ENCODE data around the gene RAB11A.
A peak's percentile ranks its signal among the peaks of the same experiment; 100 is the strongest.

RAB11A gene

DNA sequence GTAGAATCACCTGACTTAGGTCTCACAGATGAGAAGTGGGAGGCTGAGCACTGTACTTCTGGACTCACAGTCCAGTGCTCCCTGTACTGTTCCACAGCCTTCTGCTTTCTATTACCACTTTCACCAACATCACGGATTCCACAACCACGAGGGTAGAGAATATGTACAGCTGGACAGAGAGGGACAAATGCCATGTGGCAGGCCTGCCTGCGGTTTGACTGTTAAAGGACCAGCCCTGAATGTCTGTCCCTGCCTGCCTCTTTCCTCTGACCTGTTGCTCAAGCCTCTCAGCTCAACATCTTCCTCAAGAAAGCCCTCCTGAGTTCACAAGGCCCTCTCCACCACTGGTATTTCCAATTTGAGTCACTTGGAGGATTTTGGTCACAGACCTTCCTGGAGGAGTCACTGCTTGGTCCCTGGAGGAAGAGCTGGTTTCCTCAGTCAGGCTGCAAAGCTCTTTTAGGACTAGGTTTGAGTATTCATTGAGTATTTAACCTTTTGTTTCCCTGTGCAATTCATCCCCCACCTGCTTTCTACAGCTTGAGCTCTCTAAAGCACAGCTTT, 49.1 kb downstream of the RAB11A start:
- DNase-seq, result no peak

DNA sequence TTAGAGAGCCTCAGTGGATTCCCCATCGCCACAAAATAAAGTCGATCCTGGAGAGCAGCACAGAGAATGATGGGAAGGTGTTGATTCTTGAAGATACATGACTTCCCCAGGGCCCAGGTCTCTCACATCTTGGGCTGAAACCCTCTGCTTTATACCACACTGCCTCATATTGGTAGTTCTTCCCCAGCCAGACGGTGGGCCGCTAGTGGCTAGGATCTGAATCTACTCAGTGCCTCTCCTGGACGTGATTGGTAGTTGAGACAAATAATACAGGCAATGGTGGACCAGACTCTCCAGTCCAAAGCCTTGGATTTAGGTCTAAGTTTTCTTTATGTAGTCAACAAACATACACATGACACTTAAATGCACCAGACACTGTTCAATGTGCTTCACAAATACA, 49.7 kb downstream of the RAB11A start:
- DNase-seq, result no peak

DNA sequence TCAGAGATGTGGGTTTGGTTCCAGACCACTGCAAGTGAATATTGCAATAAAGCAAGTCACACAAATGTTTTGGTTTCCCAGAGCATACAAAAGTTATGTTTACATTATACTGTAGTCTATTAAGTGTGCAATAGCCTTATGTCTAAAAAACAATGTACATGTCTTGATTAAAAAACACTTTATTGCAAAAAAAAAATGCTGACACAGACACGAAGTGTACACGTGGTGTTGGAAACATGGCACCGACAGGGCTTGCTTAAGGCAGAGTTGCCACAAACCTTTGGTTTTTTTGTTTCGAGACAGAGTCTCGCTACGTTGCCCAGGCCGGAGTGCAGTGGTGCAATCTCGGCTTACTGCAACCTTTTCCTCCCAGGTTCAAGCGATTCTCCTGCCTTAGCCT, 50.1 kb downstream of the RAB11A start:
- no peak for DNase-seq

DNA sequence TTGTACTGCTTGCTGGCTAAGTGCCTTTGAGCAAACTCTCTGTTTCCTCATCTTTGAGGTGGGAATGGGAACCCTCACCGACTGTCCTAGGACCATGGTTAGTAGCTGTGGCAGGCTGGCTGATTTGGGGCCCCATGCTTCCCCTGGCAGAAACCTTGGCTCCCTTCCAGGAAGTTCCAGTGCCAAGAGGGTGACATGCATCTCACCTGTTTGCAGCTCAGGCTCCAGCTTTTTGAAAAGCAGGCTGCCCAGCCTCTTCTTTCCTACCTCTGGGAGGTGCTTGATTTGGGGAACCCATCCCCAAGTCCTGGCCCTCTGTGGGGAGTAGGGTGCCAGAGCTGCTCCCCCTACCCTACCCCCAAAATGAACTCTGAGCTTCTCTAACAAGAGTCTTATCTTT, 50.8 kb downstream of the RAB11A start:
- DNase-seq, result no peak

DNA sequence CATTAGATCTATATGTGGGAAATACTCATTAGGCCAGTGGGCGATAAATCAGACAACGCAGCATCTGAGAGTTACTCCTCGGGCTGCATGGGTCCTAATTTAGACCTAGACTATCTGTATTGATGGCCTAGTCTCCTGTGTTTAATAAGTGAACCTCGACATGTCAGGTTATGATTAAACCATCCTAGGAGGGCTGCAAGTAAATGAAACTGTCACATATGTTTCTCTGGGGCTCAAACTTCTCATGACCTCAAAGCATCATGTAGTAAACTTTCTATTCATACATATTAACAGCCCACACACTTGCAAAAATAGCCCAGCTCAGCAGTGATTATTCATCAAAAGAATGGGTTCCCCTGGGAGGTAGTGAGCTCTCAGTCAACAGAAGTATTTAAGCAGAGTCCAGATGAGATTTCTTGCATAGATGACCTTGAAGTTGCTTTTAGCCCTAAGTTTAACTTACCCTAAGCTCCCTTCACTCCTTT, 51.6 kb downstream of the RAB11A start:
- no peak for DNase-seq

DNA sequence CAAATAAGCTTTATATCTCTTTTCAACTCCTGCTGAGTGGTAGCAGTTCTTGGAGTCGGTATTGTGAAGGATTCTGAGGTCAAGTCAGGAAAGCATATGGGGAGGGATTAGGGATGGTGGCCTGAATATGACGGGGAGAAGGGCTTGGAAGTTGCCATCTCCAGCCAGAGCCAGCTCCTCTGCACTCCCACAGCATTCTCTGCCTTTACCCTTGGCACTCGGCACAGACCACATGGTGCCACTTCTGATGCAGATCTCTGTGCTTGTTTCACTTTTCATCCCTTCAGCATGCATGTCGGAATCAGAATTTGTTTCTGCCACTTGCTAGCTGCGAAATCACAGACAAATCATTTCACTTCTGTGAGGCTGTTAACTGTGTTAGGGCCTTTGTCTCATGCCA, 52.5 kb downstream of the RAB11A start:
- no peak for DNase-seq

DNA sequence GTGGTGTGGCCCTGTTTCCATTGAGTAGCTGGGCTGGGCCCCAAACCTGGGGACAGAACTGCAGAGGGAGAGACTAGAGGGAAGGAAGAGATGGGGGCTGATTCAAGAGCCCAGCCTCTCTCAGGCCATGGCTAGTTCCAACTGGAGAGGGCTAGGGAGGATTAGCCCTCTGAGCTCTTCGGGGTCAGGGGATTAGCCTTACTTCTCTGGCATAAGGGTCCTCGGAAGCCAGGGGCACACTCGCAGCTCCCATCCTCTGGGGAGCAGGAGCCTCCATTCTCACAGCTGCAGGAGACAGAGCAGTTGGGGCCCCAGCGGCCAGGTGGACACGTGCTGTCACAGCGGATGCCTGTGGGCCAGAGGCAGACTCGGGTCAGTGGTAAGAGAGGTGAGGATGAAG, 53.3 kb downstream of the RAB11A start:
- DNase-seq, result no peak

DNA sequence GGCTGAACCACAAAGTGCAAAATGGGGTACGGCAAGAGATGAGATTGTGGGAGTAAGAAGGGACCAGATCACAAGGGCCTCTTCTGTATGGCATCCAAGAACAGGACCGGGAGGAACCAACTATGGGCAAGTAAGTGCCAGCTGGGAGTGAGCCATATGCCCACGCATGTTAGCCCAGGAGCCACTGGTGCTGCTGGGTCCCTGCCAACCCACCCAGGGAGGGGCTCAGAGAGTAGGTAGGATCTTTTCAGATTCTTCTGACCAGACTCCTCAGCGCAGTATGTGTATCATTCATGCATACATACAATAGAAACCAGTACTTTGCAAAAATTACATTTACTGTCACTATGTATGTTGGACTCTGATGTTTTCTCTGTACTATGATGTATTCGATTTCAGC, 54.0 kb downstream of the RAB11A start:
- DNase-seq, result no peak

DNA sequence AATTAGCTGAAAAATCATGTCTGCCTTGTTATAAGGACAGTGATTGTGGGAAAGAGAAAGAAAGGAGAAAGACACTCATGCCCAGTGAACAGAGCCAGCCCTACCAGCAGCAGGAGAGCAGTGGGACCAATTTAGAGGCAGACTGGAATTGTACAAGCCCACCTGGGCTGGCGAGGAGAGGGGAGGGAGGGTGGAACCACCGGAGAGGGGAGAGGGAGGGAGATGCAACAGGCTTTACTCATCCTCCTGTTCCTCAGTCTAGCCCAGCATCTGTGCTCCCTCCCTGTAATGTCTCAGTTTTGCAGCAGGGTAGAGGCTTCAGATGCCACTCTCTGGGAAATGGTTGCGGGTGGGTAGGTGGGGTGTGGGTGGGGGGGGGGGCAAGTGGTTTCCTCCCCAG, 54.7 kb downstream of the RAB11A start:
- no peak for DNase-seq

DNA sequence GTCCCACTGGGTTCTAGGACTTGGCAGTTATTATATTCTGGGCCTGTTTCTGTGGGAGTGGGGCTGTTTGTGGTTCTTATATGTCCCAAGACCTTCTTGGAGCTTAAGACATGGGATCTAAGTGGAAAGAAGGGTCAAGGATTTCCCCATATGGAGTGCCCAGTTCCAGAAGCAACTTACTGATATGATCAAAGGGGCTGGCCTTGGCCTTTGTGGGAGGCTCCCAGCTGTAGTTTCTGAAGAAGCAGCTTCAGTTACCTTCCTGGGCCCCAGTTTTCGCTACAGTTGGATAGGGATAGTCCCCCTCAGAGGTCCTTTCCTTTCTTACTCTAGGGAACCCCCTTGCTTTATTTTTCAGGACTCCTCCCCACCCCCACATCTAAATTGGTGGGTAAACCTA, 56.0 kb downstream of the RAB11A start:
- no peak for DNase-seq

DNA sequence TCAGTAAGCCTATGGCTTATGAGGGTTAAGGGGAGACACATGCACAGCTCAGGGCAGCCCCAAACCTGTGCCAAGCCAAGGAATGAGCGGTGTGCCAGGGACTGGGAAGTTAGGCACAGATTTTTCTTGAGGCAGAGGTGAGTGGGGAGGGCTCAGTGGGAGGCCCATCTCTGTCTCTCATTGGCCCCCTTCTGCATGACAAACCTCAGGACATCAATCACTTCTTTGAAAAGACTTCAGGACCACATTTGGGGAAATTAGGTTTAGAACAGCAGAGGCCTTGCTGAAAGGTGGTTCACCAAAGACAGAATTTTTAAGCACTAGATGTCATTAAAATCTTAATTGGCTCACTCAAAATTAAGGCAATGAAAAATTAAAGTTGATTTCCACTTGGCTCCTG, 57.2 kb downstream of the RAB11A start:
- no peak for DNase-seq

DNA sequence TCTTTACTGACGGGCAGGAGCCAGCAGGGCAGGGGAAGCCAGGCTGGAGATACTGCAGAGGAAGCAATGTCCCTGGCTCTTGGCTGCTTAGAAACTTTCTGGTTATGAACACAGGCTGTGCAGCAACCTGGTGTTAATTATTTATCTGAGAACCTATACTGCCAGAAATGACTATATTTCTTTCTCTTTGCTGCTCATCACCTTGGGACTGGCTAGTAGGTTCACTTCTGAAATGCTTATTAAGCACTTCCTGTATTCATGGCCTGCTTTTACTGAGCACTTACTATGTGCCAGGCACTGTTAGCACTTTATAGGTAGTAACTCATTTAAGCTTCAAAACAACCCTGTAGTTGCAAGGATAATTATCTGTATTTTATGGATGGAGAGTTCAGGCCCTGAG, 57.6 kb downstream of the RAB11A start:
- no peak for DNase-seq

DNA sequence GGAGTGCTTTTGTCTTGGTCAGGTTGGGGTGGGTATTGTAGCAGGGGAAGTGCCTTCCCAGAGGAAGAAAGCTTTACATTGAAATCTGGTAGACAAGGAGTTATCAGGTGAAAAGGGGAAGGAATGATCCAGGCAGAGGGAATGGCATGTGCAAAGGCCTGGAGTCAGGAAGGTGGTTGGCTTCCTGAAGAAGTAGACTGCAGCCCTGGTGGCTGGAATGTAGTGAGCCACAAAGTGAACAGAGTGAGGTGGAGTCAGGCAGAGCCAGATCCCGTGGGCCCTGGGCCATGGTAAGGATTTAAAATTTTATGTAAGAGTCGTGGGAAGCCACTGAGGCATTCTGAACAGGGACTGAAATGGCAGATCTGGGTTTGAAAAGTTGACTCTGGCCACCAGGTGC, 58.3 kb downstream of the RAB11A start:
- no peak for DNase-seq

DNA sequence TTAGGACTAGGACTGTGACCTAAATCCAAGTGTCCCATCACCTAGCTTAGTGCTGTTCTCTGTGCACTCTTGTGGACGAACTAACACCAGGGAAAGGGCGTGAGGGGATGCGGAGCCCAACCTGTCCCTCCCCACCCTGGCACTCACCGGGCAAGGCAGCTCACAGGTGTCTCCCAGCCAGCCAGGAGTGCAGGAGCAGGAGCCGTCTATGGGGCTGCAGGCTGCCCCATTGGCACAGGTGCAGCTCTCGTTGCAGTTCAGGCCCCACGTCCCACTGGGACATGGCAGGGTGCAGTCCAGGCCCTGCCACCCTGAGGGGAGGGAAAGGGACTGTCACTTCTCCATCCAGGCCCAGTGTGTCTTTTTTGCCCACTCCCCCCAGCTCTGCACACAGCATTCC, 60.3 kb downstream of the RAB11A start:
- no peak for DNase-seq

DNA sequence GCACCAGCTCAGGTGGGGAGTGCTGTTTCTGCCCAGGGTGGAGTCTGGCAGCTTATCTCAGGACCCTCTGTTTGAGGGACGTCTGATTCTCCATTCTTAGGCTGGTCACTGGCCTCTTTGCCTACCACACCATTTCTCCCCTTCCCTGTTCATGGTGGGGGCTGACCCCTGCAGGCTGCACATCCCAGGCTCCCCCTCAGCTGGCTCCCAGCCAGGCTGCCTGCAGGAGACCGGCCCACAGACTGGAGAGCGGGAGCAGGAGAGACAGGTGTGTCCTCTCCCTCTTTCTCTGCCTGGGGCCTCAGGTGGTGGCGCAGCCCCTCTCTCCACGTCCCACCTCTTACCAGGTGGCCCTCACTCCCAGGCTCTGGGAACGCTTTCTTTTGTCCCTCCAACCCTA, 60.8 kb downstream of the RAB11A start:
- peak; percentile 30 for DNase-seq

DNA sequence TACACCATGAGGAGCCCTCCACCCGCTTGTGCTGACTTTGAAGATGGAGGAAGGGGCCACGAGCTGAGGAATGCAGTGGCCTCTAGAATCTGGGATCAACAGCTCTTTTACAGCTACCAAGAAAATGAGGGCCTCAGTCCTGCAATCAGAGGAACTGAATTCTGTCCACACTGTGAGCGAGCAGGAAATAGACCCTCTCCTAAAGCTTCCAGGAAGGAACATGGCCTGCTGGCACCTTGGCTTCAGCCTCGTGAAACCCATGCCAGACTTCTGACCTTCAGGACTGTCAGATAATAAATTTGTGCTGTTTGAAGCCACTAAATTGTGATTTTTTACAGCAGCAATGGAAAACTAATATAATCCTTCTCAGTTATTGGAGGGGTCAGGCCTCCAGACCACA, 61.9 kb downstream of the RAB11A start:
- DNase-seq, result no peak

DNA sequence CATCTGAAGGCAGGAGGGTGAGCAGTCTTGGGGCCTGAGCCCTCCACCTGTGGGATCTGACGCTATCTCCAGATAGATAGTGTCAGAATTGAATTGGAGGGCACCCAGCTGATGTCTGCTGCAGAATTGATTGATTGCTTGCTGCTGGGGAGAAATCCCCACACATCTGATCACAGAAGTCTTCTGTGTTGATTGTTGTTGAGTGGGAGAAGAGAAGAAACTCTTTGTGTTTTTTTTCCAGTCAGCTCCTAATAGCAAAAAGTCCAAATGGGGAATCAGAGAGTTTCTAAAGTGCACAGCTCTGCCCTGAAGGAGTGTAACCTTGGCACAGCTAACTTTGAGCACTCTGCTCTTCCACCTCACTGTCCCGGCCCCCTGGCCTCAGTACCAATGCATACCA, 66.1 kb downstream of the RAB11A start:
- DNase-seq, result no peak

DNA sequence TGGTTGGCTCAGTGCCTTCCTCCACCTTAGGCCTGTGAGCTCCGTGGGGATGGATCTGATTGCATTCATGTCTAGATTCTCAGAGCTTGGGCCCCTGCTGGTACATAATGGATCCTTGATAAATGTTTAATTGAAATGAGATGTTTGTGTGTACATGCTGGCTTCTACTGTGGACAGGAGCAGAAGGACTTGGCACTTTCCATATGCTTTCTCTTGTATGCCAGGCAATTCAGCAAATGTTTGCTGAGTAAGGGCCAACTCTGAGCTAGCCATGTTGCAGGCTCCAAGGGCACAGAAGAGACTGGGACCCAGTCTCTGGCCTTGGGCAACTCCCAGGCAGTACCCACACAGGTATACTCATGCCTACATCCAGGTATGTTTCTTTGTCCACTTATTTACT, 67.0 kb downstream of the RAB11A start:
- DNase-seq, result no peak

DNA sequence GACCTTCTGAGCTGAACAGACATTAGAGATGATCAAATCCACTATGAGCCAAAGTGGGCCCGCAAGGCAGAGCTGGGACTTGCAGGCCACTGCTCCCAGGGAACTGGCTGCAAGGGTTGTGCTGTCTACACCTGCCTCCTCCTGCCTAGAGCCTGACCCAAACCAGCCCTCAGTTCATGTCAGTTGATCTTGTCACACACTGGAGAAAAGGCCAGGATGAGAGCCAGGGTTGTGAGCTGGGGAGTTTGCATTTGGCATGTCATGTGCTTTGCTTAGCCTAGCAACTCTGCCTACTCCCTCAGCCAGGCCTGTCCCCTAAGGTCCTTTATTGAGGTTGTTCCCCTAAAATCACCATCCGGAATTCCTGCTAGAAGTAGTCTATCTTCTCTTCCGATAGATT, 67.8 kb downstream of the RAB11A start:
- DNase-seq, result no peak

DNA sequence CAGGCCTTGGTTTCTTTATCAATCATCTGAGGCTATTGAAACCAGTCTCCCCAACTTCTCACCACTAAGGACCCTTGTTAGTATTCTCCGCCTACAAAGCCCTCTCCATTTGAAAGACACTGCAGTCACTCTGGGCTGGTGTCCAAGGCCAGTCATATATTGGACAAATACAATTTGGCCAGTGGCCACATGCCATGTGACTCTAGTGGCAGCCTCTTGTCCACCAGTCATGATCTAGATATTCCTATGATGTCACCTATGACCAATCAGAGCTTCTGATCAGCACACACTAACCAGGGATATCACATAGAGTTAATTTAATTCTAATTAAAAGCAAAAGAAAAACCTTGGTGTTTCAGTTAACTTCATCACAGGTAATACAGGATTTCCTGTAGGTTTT, 68.2 kb downstream of the RAB11A start:
- DNase-seq, result no peak

DNA sequence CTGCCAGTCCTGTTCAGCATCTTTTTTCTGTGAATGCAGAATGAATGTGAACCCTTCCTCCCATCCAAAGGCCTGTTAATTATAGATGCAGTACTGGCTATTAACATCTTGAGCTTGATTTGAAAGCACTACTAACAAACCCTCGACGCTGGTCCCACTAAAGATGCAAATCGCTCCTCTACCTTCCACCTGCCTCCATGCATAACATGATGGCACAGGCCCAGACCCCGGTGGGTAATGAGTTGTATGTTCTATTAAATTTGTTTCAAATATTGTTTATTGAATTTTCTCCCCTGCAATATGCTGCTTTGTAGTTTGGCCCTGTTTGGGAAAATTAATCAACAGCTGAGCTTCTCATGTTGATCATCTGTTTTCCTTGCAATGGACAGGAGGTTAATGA, 69.3 kb downstream of the RAB11A start:
- no peak for DNase-seq

DNA sequence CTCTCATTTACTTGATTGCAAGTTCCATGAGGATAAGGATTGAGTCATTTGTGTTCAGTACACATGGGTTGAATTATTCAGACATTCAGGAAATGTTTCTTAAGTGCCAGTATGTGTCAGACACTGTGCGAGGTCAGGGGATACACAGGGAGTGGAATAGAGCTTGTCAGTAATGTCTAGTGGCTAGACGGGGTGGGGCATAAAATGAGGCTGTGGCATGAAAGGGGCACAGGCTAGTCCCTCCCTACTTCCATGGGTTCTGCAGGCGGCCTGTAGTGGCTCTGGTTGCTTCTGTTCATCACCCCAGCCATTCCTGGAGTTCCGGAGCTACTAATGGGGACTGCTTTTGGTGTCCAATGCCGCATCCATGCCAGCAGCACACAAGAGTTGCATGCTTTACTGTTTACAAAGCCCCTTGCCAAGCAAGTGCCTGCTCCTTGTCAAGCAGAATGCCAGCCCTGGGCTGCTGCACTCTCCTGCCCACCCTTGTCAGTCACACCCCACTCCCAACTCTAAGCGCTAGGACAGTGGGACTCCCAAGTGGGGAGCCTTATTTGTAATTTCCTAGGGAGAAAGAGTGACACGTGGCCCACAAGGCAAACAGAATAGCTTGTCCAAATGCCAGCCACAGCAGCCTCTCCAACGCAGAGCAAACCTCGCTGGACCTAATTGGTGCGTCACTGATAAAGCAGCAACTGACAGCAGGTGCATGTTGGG, 70.8 kb downstream of the RAB11A start:
- DNase-seq, result no peak

DNA sequence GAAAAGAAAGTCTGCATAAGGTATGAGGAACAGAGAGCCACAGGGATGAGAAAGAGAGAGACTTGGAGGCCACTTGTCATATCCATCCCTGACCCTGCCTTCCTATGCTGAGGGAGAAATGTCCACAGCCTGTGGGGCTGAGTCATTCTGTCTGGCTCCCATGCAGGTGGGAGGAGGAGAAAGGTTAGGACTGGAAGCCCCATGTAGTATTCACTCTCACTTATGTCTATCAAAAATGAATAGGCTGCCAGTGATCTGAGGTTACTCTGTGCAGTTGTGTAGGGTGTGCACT, 71.3 kb downstream of the RAB11A start:
- no peak for DNase-seq

Data from NCI-H510A (cell line).